ENCODE measurements around the gene NDOR1. TPM values are rescaled to one million over a fixed set of nuclear protein-coding genes. Genes with fewer than 3 reads are reported as not detected.
A peak's percentile ranks its signal among the peaks of the same experiment; 100 is the strongest.
"Not testable (repeated sequence)": the region's sequence is repeated elsewhere in the genome, so short reads cannot be mapped to it uniquely, and the experiment has no call there.

NDOR1 gene
- total RNA-seq, 1 experiment from 2014 or later: 6.5 TPM

DNA sequence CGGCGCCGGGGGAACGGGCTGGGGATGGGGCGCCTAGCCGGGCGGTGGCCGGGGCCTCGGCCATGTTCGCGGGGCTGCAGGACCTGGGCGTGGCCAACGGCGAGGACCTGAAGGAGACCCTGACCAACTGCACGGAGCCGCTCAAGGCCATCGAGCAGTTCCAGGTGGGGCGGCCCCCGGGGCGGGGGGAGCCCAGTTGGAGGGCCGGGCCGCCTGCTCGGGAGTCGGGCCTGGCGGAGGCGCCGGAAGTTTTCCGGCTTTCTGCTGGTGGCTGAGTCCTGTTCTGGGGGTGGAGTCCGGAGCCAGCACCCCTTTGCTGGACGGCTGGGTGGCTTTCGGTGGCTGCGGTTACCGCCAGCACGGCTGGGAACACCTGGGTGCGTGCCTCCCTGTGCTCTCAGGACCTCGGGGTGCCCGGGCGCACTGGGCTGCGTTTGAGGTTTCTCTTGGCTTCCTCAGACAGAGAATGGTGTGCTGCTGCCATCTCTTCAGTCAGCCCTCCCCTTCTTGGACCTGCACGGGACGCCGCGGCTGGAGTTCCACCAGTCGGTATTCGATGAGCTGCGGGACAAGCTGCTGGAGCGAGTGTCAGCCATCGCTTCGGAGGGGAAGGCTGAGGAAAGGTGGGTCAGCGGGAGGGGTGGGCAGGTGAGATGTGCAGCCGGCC lies 50.1 kb downstream of the NDOR1 start:
- peak overlapping the region; percentile 34 for H3K27ac ChIP-seq
- peaks cover 31% of the 10 kb centered on the region for H3K36me3 ChIP-seq
- DNase-seq (ENCODE audit: low read depth in 1 of 2, low spot score in 2 of 2): peak in 1 of 2 experiments; percentile 48
- peak overlapping the region; percentile 99 for H3K4me3 ChIP-seq
- H3K4me1 ChIP-seq (replicated peaks): peaks cover 19% of the 10 kb centered on the region
- H3K27me3 ChIP-seq (replicated peaks): no peaks in the 10 kb centered on the region
- H3K9me3 ChIP-seq (replicated peaks): no peaks in the 10 kb centered on the region

DNA sequence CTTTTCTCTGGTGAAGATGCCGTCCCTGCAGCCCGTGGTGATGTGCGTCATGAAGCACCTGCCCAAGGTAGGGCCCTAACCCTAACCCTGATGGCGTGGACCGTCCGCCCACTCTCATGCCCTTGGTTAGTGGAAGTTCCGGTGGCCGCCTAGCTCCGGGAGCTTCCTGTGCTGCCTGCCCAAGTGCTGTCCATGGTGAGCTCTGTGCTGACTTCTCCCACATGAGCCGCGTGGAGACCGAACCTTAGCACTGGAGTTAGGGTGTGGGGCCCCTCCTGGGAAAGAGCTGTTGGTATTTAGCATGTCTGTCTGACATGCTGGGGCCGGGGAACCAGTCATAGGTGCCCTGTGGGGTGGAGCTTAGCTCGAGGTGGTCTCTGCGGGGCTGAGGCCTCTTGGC lies 50.9 kb downstream of the NDOR1 start:
- peaks cover 19% of the 10 kb centered on the region for H3K4me1 ChIP-seq (replicated peaks)
- no peak overlapping the region for H3K27ac ChIP-seq
- H3K36me3 ChIP-seq: peaks cover 32% of the 10 kb centered on the region
- H3K27me3 ChIP-seq (replicated peaks): no peaks in the 10 kb centered on the region
- no peak for DNase-seq (ENCODE audit: low read depth in 1 of 2, low spot score in 2 of 2)
- H3K4me3 ChIP-seq: peak overlapping the region; percentile 99
- H3K9me3 ChIP-seq (replicated peaks): no peaks in the 10 kb centered on the region

DNA sequence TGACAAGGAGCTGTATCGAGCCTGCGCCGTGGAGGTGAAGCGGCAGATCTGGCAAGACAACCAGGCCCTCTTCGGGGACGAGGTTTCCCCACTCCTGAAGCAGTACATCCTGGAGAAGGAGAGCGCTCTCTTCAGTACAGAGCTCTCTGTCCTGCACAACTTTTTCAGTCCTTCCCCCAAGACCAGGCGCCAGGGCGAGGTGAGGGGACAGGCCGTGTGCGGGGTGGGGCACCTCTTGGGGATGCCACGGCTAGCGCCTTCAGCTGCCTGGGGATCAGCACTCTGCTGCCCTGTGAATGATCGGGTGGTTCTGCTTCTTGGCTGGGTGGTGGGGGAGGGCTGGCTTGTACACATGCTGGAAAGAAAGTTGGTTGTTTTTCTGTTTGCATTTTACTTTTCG lies 51.4 kb downstream of the NDOR1 start:
- H3K27ac ChIP-seq: no peak overlapping the region
- H3K4me1 ChIP-seq (replicated peaks): peaks cover 19% of the 10 kb centered on the region
- peaks cover 32% of the 10 kb centered on the region for H3K36me3 ChIP-seq
- no peaks in the 10 kb centered on the region for H3K27me3 ChIP-seq (replicated peaks)
- no peaks in the 10 kb centered on the region for H3K9me3 ChIP-seq (replicated peaks)
- DNase-seq (ENCODE audit: low read depth in 1 of 2, low spot score in 2 of 2): no peak
- no peak overlapping the region for H3K4me3 ChIP-seq

DNA sequence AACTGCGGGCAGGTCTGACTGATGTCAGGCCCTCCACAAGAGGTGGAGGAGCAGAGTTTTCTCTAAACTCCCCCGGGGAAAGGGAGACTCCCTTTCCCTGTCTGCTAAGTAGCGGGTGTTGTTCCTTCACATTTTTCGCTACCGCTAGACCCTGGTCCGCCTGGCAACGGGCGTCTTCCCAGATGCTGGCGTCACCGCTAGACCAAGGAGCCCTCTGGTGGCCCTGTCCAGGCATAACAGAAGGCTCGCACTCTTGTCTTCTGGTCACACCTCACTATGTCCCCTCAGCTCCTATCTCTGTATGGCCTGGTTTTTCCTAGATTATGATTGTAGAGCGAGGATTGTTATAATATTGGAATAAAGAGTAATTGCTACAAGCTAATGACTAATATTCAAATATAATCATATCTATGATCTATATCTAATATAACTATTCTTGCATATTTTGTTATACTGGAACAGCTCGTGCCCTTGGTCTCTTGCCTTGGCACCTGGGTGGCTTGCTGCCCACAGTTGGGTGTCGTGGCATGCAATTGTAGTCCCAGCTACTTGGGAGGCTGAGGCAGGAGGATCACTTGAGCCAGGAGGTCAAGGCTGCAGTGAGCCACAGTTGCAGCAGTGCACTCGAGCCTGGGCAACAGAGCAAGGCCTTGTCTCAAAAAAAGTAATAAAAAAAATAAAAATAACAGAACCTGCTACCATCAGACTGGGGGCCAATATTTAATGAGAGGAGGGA lies 56.8 kb downstream of the NDOR1 start:
- not testable (repeated sequence) for H3K9me3 ChIP-seq (replicated peaks); DNase-seq (ENCODE audit: low read depth in 1 of 2, low spot score in 2 of 2); H3K4me1 ChIP-seq (replicated peaks); H3K4me3 ChIP-seq; H3K27ac ChIP-seq; H3K27me3 ChIP-seq (replicated peaks)
- peaks cover 44% of the 10 kb centered on the region for H3K36me3 ChIP-seq

DNA sequence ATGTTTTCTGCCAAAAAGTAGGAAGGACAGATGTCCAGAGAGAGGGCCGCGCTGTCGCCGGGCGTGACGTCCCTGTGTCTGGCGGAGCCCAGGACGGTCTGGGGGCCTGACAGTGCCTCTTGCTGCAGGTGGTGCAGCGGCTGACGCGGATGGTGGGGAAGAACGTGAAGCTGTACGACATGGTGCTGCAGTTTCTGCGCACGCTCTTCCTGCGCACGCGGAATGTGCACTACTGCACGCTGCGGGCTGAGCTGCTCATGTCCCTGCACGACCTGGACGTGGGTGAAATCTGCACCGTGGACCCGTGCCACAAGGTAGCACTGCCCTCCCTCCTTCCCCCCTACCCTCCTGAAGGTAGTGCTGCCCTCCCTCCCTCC lies 57.4 kb downstream of the NDOR1 start:
- no peaks in the 10 kb centered on the region for H3K9me3 ChIP-seq (replicated peaks)
- no peaks in the 10 kb centered on the region for H3K4me1 ChIP-seq (replicated peaks)
- DNase-seq (ENCODE audit: low read depth in 1 of 2, low spot score in 2 of 2): no peak
- H3K27me3 ChIP-seq (replicated peaks): no peaks in the 10 kb centered on the region
- no peak overlapping the region for H3K4me3 ChIP-seq
- peaks cover 46% of the 10 kb centered on the region for H3K36me3 ChIP-seq
- H3K27ac ChIP-seq: no peak overlapping the region

DNA sequence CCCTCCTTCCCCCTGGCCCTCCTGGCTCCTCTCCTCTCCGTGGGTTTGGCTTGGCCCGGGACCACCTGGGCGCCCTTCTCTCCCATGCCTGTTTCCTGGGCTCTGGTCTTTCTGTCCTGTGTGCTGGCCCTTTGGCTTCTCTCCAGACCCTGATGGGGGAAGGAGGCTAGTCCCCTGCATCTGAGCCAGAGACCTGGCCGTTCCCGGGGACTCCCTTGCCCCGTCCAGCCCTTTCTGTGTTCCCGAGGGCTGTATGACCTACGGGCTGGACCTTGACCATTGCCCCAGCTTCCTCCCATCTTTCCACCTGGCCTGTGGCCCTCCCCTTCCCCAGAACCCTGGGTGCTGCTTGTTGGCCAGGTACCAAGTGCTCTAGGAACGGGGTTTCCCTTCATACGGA lies 58.0 kb downstream of the NDOR1 start:
- Histone ChIP-seq H3K27me3 (replicated peaks) (no peaks in the 10 kb centered on the region), H3K27ac (no peak overlapping the region), H3K36me3 (peaks cover 51% of the 10 kb centered on the region), H3K4me3 (no peak overlapping the region), H3K4me1 (replicated peaks) (peaks cover 1% of the 10 kb centered on the region), H3K9me3 (replicated peaks) (no peaks in the 10 kb centered on the region)
- no peak for DNase-seq (ENCODE audit: low read depth in 1 of 2, low spot score in 2 of 2)

DNA sequence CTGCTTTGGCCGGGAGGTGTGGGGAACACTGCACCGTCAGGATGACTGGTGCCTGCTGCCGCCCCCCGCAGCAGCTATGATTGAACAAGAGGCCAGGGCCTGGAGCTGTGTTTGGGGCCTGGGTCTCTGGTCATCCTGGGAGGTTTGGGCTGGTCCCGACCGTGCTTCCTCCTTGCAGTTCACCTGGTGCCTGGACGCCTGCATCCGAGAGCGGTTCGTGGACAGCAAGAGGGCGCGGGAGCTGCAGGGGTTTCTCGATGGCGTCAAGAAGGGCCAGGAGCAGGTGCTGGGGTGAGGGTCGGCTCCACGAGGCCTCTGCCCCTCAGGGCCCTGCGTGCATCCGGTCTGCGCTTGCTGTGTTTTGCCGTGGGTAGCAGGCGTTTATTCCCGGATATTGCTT lies 58.6 kb downstream of the NDOR1 start:
- Histone ChIP-seq H3K27me3 (replicated peaks) (no peaks in the 10 kb centered on the region), H3K27ac (no peak overlapping the region), H3K36me3 (peaks cover 52% of the 10 kb centered on the region), H3K4me3 (no peak overlapping the region), H3K9me3 (replicated peaks) (no peaks in the 10 kb centered on the region), H3K4me1 (replicated peaks) (peaks cover 7% of the 10 kb centered on the region)
- no peak for DNase-seq (ENCODE audit: low read depth in 1 of 2, low spot score in 2 of 2)

DNA sequence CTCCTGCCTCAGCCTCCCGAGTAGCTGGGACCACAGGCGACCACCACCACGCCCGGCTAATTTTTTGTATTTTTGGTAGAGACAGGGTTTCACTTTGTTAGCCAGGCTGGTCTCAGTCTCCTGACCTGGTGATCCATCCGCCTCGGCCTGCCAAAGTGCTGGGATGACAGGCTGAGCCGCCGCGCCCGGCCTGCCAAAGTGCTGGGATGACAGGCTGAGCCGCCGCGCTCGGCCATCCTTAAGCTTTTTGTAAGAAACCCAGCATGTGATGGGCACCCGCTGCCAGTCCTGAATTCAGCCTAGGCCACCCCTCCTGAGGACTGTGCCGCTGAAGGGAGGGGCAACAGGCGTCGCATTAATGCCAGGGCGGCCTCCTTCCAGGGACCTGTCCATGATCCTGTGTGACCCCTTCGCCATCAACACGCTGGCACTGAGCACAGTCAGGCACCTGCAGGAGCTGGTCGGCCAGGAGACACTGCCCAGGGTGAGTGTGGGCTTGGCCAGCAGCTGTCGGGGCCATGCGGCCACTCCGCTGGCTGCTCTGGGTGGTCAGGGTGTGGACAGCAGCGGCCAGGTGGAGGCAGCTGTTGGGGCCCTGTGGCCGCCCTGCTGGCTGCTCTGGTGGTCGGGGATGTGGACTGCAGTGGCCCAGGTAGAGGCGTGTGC lies 60.1 kb downstream of the NDOR1 start:
- H3K4me1 ChIP-seq (replicated peaks): peaks cover 12% of the 10 kb centered on the region
- peaks cover 63% of the 10 kb centered on the region for H3K36me3 ChIP-seq
- H3K4me3 ChIP-seq: no peak overlapping the region
- H3K9me3 ChIP-seq (replicated peaks): no peaks in the 10 kb centered on the region
- H3K27me3 ChIP-seq (replicated peaks): no peaks in the 10 kb centered on the region
- no peak for DNase-seq (ENCODE audit: low read depth in 1 of 2, low spot score in 2 of 2)
- no peak overlapping the region for H3K27ac ChIP-seq

DNA sequence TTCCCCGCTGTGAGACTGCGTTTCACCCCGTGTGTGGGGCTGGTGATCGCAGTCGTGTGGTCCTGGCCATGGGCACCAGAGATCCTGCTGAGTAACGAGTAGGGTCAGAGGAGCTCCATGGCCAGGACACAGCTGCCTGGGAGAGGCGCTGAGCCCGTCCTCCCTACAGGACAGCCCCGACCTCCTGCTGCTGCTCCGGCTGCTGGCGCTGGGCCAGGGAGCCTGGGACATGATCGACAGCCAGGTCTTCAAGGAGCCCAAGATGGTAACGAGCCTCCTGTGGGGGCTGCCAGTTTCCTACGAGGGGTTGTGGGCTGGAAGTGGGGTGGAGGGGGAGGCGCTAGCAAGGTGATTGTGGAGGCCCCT lies 60.6 kb downstream of the NDOR1 start:
- Histone ChIP-seq H3K27me3 (replicated peaks) (no peaks in the 10 kb centered on the region), H3K4me3 (no peak overlapping the region), H3K4me1 (replicated peaks) (peaks cover 12% of the 10 kb centered on the region), H3K27ac (no peak overlapping the region), H3K9me3 (replicated peaks) (no peaks in the 10 kb centered on the region), H3K36me3 (peaks cover 68% of the 10 kb centered on the region)
- no peak for DNase-seq (ENCODE audit: low read depth in 1 of 2, low spot score in 2 of 2)

Other genes starting within 250 kb of the NDOR1 start
- gene PTGDS, start 228.2 kb upstream of the NDOR1 start, total RNA-seq (2014; rRNA removed; shearing (Covaris generic)): not detected in 2 replicates
- gene LCNL1, start 222.7 kb upstream of the NDOR1 start, total RNA-seq (2014; rRNA removed; shearing (Covaris generic)): not detected in 2 replicates
- gene PAXX, start 213.3 kb upstream of the NDOR1 start, total RNA-seq (2014; rRNA removed; shearing (Covaris generic)): 14.5 and 15.1 TPM in 2 replicates
- gene CLIC3, start 209.1 kb upstream of the NDOR1 start, total RNA-seq (2014; rRNA removed; shearing (Covaris generic)): 0.89 TPM in 1 of 2 replicates, not detected in the other
- 0.81 and 1.3 TPM in 2 replicates for gene ABCA2, start 177.5 kb upstream of the NDOR1 start, total RNA-seq (2014; rRNA removed; shearing (Covaris generic))
- gene FUT7, start 173.6 kb upstream of the NDOR1 start, total RNA-seq (2014; rRNA removed; shearing (Covaris generic)): not detected in 2 replicates
- gene NPDC1, start 159.5 kb upstream of the NDOR1 start, total RNA-seq (2014; rRNA removed; shearing (Covaris generic)): not detected in 2 replicates
- not detected in 2 replicates for gene ENTPD2, start 151.6 kb upstream of the NDOR1 start, total RNA-seq (2014; rRNA removed; shearing (Covaris generic))
- gene SAPCD2, start 135.1 kb upstream of the NDOR1 start, total RNA-seq (2014; rRNA removed; shearing (Covaris generic)): 21.5 and 24.9 TPM in 2 replicates
- 3.4 and 5.6 TPM in 2 replicates for gene UAP1L1, start 128.2 kb upstream of the NDOR1 start, total RNA-seq (2014; rRNA removed; shearing (Covaris generic))
- gene MAN1B1, start 118.7 kb upstream of the NDOR1 start, total RNA-seq (2014; rRNA removed; shearing (Covaris generic)): 51.8 and 64.4 TPM in 2 replicates
- 5.1 and 6.4 TPM in 2 replicates for gene DPP7, start 91.0 kb upstream of the NDOR1 start, total RNA-seq (2014; rRNA removed; shearing (Covaris generic))
- gene GRIN1, start 66.5 kb upstream of the NDOR1 start, total RNA-seq (2014; rRNA removed; shearing (Covaris generic)): not detected in 2 replicates
- gene LRRC26, start 35.6 kb upstream of the NDOR1 start, total RNA-seq (2014; rRNA removed; shearing (Covaris generic)): not detected in 2 replicates
- not detected in 2 replicates for gene TMEM210, start 33.6 kb upstream of the NDOR1 start, total RNA-seq (2014; rRNA removed; shearing (Covaris generic))
- gene ANAPC2, start 17.1 kb upstream of the NDOR1 start, total RNA-seq (2014; rRNA removed; shearing (Covaris generic)): 11.7 and 13.7 TPM in 2 replicates
- gene SSNA1, start 17.0 kb upstream of the NDOR1 start, total RNA-seq (2014; rRNA removed; shearing (Covaris generic)): 94.2 and 177 TPM in 2 replicates
- gene TPRN, start 5.0 kb upstream of the NDOR1 start, total RNA-seq (2014; rRNA removed; shearing (Covaris generic)): 6.0 and 6.1 TPM in 2 replicates
- 44.5 and 51.3 TPM in 2 replicates for gene TMEM203, start 52 bp upstream of the NDOR1 start, total RNA-seq (2014; rRNA removed; shearing (Covaris generic))
- gene RNF208, start 16.5 kb downstream of the NDOR1 start, total RNA-seq (2014; rRNA removed; shearing (Covaris generic)): not detected in 2 replicates
- gene CYSRT1, start 19.5 kb downstream of the NDOR1 start, total RNA-seq (2014; rRNA removed; shearing (Covaris generic)): 0.24 TPM in 1 of 2 replicates, not detected in the other
- not detected in 2 replicates for gene RNF224, start 21.8 kb downstream of the NDOR1 start, total RNA-seq (2014; rRNA removed; shearing (Covaris generic))
- not detected in 2 replicates for gene SLC34A3, start 25.2 kb downstream of the NDOR1 start, total RNA-seq (2014; rRNA removed; shearing (Covaris generic))
- 229 and 232 TPM in 2 replicates for gene TUBB4B, start 35.6 kb downstream of the NDOR1 start, total RNA-seq (2014; rRNA removed; shearing (Covaris generic))
- gene STPG3, start 45.6 kb downstream of the NDOR1 start, total RNA-seq (2014; rRNA removed; shearing (Covaris generic)): not detected in 2 replicates
- 35.2 and 41.9 TPM in 2 replicates for gene NELFB, start 49.6 kb downstream of the NDOR1 start, total RNA-seq (2014; rRNA removed; shearing (Covaris generic))
- 9.7 and 10.9 TPM in 2 replicates for gene TOR4A, start 72.0 kb downstream of the NDOR1 start, total RNA-seq (2014; rRNA removed; shearing (Covaris generic))
- gene NRARP, start 96.6 kb downstream of the NDOR1 start, total RNA-seq (2014; rRNA removed; shearing (Covaris generic)): 0.97 and 1.2 TPM in 2 replicates
- 1.8 and 4.0 TPM in 2 replicates for gene EXD3, start 217.5 kb downstream of the NDOR1 start, total RNA-seq (2014; rRNA removed; shearing (Covaris generic))
- gene NOXA1, start 217.7 kb downstream of the NDOR1 start, total RNA-seq (2014; rRNA removed; shearing (Covaris generic)): not detected in 2 replicates
- gene ENTPD8, start 235.7 kb downstream of the NDOR1 start, total RNA-seq (2014; rRNA removed; shearing (Covaris generic)): not detected in 2 replicates

All from SJSA1 (cell line).